Body of pancreas (tissue), 4 donors: ENCODE results near the gene FBLN1. TPM values are rescaled to one million over a fixed set of nuclear protein-coding genes. Genes with fewer than 3 reads are reported as not detected.
A peak's percentile ranks its signal among the peaks of the same experiment; 100 is the strongest.

Experiments used
- ATAC-seq: fragments of 150-250 bp; one replicate; pipeline ENCODE4 v1.9.1; 2016
- DNase-seq, 4 donors: peaks; one replicate each; pipeline ENCODE4 v3.0.0-alpha.2; 2019
- H3K27ac ChIP-seq, 4 donors: fragments of 200-600 bp; sonication (generic); 1 replicate in 3 of 4; 2 replicates in 1 of 4; pipeline versions ENCODE4 v1.5.1 to v1.6.1; 2016 to 2019; ENCODE audit warnings: mild to moderate bottlenecking in 1 of 4, mixed read lengths in 1 of 4, moderate library complexity in 1 of 4
- H3K27me3 ChIP-seq, 2 donors: fragments of 200-600 bp; sonication (generic); one replicate each; pipeline ENCODE4 v1.6.0; 2016; ENCODE audit warnings: mild to moderate bottlenecking in 1 of 2
- H3K36me3 ChIP-seq, 2 donors: fragments of 200-600 bp; sonication (generic); replicated peaks in 1 of 2; 2 replicates each; pipeline ENCODE4 v1.5.1; 2016; ENCODE audit warnings: low read depth in 2 of 2; ENCODE audit not compliant: insufficient read depth in 1 of 2
- H3K4me1 ChIP-seq: fragments of 200-600 bp; sonication (generic); one replicate; pipeline ENCODE4 v1.6.0; 2016
- H3K4me3 ChIP-seq, 2 donors: fragments of 200-600 bp; sonication (generic); 1 replicate in 1 of 2; 2 replicates in 1 of 2; pipeline ENCODE4 v1.5.1; 2016 to 2019
- H3K9me3 ChIP-seq, 3 donors: fragments of 200-600 bp; sonication (generic); 1 replicate in 2 of 3; 2 replicates in 1 of 3; pipeline ENCODE4 v1.5.1; 2016
- CTCF ChIP-seq, 7 experiments: fragments of 450-650 bp in 4 of 7; fragments of 200-600 bp in 3 of 7; sonication (generic) in 3 of 7; IDR thresholded peaks; one replicate each; pipeline ENCODE4 v1.5.1; 2016 to 2019; ENCODE audit warnings: antibody characterized with exemption in 7 of 7
- POLR2A ChIP-seq, 3 donors: fragments of 450-650 bp; IDR thresholded peaks; one replicate each; pipeline ENCODE4 v1.6.1; 2016; ENCODE audit warnings: antibody characterized with exemption in 3 of 3, mild to moderate bottlenecking in 2 of 3
- WGBS, 2 donors: methylation state at CpG; one replicate each; pipeline ENCODE4 v1.1.5; 2017; 5-methylcytosine and 5-hydroxymethylcytosine counted together
- intact Hi-C: fragments of 100-400 bp; cut with DNase I; formaldehyde crosslinking; loops from one replicate; pipeline ENCODE4 v1.15.1; 2023
- total RNA-seq, 2 donors: library from RNA; depleted of rRNA; stranded (reverse); fragments of >200 nt; gene quantifications; one replicate each; pipeline ENCODE4 v1.1.0, GENCODE V29; 2016

The FBLN1 gene
- total RNA-seq, 2 donors from 2014 or later: 97.0 to 119 TPM

DNA sequence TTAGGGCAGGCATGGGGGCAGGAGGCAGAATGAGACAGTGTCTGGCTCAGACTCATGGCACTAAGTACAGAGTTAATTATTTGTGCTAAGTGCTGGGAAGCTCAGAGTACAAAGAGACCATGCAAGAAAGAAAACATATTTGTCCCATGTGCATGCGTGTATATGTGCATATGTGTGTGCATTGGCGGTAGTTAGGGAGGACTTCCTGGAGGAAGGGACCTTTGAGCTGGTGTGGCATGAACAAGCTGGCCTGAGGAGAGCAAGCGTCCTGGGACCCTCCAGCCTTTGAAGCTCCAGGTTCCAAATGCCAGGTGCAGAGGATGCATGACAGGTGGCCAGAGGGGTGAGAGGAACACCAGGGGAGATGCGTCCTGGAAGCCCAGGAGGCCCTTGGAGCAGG lies 6.1 kb downstream of the FBLN1 start:
- ATAC-seq (no peak), DNase-seq (no peak)
- Histone ChIP-seq H3K36me3 (no peaks in the 10 kb centered on the region), H3K4me1 (no peaks in the 10 kb centered on the region), H3K9me3 (no peaks in the 10 kb centered on the region), H3K27me3 (no peaks in the 10 kb centered on the region), H3K4me3 (no peak overlapping the region), H3K27ac (no peak overlapping the region)
- TF ChIP-seq POLR2A (IDR thresholded peaks at IDR 0.05) (no peak), CTCF (IDR thresholded peaks at IDR 0.05) (no peak)
- intact Hi-C loops: no loop called here
- 69 to 82% methylated on average over 4 of the region's 4 CpGs for WGBS, 2 donors

GRCh38 chr22:45510376-45511232 lies 7.9 kb downstream of the FBLN1 start:
- H3K27me3 ChIP-seq: no peaks in the 10 kb centered on the region
- DNase-seq: no peak
- H3K9me3 ChIP-seq: no peaks in the 10 kb centered on the region
- no peak overlapping the region for H3K27ac ChIP-seq
- H3K4me3 ChIP-seq: no peak overlapping the region
- TF ChIP-seq CTCF (IDR thresholded peaks at IDR 0.05) (no peak), POLR2A (IDR thresholded peaks at IDR 0.05) (no peak)
- 69 to 75% methylated on average over 10 to 14 of the region's 14 CpGs for WGBS, 2 donors
- no peaks in the 10 kb centered on the region for H3K36me3 ChIP-seq
- ATAC-seq: no peak
- intact Hi-C loops: no loop called here
- H3K4me1 ChIP-seq: no peaks in the 10 kb centered on the region

GRCh38 chr22:45511847-45512261 lies 9.2 kb downstream of the FBLN1 start:
- Histone ChIP-seq H3K36me3 (no peaks in the 10 kb centered on the region), H3K9me3 (no peaks in the 10 kb centered on the region), H3K27ac (no peak overlapping the region), H3K4me1 (peaks cover 3% of the 10 kb centered on the region), H3K4me3 (no peak overlapping the region), H3K27me3 (no peaks in the 10 kb centered on the region)
- WGBS, 2 donors: 56 to 64% methylated on average over 6 to 8 of the region's 8 CpGs
- TF ChIP-seq POLR2A (IDR thresholded peaks at IDR 0.05): no peak
- no peak for TF ChIP-seq CTCF (IDR thresholded peaks at IDR 0.05)
- intact Hi-C loops: no loop called here
- DNase-seq (peak; percentile 23 to 66 (median 42)), ATAC-seq (peak; percentile 54)

DNA sequence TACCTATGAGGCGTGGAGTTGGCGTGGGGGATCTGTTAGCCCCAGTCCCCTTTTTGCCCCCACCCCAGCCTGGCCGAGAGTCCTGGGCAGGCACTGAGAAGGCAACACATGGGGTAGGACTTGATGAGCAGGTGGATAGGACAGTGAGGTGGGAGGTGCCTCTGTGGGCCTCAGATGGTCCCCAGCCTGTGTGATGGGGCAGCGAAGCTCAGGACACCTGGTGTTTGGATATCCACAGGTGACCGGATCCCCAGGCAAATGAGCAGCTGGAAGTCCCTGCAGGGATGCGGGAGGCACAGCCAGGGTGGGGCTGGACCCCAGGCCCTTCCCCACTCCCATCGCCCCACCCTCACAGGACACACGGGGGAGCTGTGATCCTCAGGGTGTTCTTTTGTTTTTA lies 9.7 kb downstream of the FBLN1 start:
- Histone ChIP-seq H3K4me3 (no peak overlapping the region), H3K9me3 (no peaks in the 10 kb centered on the region), H3K4me1 (peaks cover 8% of the 10 kb centered on the region), H3K27me3 (no peaks in the 10 kb centered on the region), H3K36me3 (no peaks in the 10 kb centered on the region), H3K27ac (no peak overlapping the region)
- TF ChIP-seq POLR2A (IDR thresholded peaks at IDR 0.05): no peak
- TF ChIP-seq CTCF (IDR thresholded peaks at IDR 0.05): no peak
- DNase-seq: no peak
- WGBS, 2 donors: 33 to 73% methylated on average over 1 to 8 of the region's 8 CpGs
- intact Hi-C loops: no loop called here
- no peak for ATAC-seq

- Histone ChIP-seq H3K27me3 (no peaks in the 10 kb centered on the region), H3K4me1 (peaks cover 20% of the 10 kb centered on the region), H3K27ac (no peak overlapping the region), H3K4me3 (no peak overlapping the region), H3K9me3 (no peaks in the 10 kb centered on the region), H3K36me3 (no peaks in the 10 kb centered on the region)
- TF ChIP-seq CTCF (IDR thresholded peaks at IDR 0.05) (no peak), POLR2A (IDR thresholded peaks at IDR 0.05) (no peak)
- ATAC-seq: no peak
- no peak for DNase-seq
- intact Hi-C loops: no loop called here
- 51 to 70% methylated on average over 9 of the region's 9 CpGs for WGBS, 2 donors
These were observed 13.0 kb downstream of the FBLN1 start for GRCh38 chr22:45515676-45516075.
